VCaP (cell line): Measurements from ENCODE around the gene PRRT4.

Experiments used
- H3K27ac ChIP-seq: fragments of 450-650 bp; 2 replicates; pipeline ENCODE4 v1.5.1; 2017
- TF ChIP-seq, protein P1 (sequence below): fragments of 450-650 bp; conservative IDR thresholded peaks from 2 replicates; pipeline ENCODE4 v1.5.1; 2017; ENCODE audit warnings: mild to moderate bottlenecking, moderate library complexity

PRRT4 gene

GRCh38 chr7:128303133-128303532 lies 58.4 kb downstream of the PRRT4 start:
- TF ChIP-seq, protein P1, sequence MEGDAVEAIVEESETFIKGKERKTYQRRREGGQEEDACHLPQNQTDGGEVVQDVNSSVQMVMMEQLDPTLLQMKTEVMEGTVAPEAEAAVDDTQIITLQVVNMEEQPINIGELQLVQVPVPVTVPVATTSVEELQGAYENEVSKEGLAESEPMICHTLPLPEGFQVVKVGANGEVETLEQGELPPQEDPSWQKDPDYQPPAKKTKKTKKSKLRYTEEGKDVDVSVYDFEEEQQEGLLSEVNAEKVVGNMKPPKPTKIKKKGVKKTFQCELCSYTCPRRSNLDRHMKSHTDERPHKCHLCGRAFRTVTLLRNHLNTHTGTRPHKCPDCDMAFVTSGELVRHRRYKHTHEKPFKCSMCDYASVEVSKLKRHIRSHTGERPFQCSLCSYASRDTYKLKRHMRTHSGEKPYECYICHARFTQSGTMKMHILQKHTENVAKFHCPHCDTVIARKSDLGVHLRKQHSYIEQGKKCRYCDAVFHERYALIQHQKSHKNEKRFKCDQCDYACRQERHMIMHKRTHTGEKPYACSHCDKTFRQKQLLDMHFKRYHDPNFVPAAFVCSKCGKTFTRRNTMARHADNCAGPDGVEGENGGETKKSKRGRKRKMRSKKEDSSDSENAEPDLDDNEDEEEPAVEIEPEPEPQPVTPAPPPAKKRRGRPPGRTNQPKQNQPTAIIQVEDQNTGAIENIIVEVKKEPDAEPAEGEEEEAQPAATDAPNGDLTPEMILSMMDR, result no peak
- H3K27ac ChIP-seq, result no peak overlapping the region

DNA sequence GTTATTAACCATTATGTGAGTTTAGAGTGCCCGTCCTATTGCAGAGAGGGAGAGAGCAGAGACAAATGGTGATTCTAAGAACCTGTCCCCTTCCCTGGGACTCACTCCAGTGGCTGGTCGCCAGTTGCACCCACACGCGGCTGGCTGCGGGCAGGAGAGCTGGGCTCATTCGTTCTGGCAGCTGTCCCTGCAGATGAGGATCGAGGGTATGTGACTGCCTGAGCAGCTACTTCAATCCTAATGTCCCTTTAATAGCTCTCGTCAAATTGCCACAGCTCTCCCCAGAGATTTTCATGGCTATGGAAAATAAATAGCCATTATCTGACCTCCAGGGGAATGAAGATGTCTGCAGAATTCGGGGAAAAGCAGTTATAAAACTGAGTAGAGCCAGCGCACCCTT lies 59.4 kb downstream of the PRRT4 start:
- TF ChIP-seq, protein P1, result no peak
- no peak overlapping the region for H3K27ac ChIP-seq
